ENCODE measurements around the gene CHST11.

The CHST11 gene

DNA sequence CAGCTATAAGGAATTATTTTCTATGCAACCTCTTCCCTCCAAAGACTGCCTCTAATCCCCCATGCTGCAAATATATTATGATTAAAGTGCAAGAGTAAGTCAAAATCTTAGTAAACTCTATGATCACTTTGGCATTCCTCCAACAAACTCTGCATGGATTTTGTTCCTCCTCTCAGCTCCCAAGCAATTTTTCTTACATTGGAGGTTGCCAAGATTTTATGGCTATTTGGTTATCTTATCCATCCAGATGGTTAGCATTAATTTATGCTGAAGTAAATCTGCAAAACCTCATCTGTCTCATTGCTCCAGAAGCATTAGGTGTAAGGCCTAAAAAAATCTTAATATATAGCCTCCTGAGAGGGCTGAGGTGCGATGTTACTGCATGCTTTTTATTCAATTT is 228.1 kb downstream of the CHST11 start:
- Histone ChIP-seq H3K9ac (ENCODE audit: low read length) (no peak overlapping the region), H3K36me3 (ENCODE audit: control insufficient read depth, insufficient read depth, low read length) (no peaks in the 10 kb centered on the region), H3K27me3 (ENCODE audit: control insufficient read depth, insufficient read depth, low read length) (no peaks in the 10 kb centered on the region), H3K4me3 (ENCODE audit: low read length) (no peak overlapping the region), H3K4me1 (ENCODE audit: control insufficient read depth, insufficient read depth, low read length) (no peaks in the 10 kb centered on the region), H3K9me3 (ENCODE audit: control insufficient read depth, low read length) (no peaks in the 10 kb centered on the region)

DNA sequence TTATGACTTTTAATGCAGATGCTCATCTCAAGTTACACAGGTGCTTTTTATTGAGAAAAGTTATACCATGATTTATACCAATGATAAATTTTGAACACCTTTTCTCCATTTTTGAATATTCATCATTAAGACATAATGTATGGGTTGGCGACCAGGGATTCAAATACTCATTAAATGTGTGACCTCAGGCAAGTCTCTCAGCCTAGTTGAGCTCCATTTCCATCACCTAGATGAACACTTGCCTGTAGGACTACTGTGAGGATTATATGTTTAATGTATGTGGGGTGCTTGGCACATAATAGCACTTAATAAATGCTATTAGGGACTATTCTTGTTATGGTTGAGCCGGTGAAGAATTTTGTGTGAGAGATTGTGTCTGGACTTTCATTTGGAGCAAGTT is 228.6 kb downstream of the CHST11 start:
- H3K36me3 ChIP-seq (ENCODE audit: control insufficient read depth, insufficient read depth, low read length), result no peaks in the 10 kb centered on the region
- H3K27me3 ChIP-seq (ENCODE audit: control insufficient read depth, insufficient read depth, low read length), result no peaks in the 10 kb centered on the region
- H3K4me3 ChIP-seq (ENCODE audit: low read length), result no peak overlapping the region

DNA sequence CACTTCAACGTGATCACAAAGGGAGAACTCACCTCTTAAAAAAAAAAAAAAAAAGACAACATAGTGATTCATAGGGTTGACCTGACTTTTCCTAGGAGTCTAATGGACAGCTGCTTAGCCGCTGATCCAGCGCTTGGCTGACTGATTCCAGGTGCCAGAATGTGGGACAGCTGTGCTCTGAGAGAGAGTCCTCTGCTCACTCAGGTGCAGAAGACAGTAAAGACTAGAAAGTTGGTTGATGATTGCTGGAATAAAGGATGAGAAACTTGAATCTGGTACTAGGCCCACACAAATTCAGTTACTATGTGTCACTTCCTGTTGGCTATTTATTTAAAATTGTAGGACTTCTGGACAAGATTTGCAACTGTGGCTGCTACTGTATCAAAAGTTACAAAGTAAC is 229.4 kb downstream of the CHST11 start:
- Histone ChIP-seq H3K36me3 (ENCODE audit: control insufficient read depth, insufficient read depth, low read length) (no peaks in the 10 kb centered on the region), H3K4me3 (ENCODE audit: low read length) (no peak overlapping the region), H3K4me1 (ENCODE audit: control insufficient read depth, insufficient read depth, low read length) (no peaks in the 10 kb centered on the region), H3K27me3 (ENCODE audit: control insufficient read depth, insufficient read depth, low read length) (no peaks in the 10 kb centered on the region), H3K9me3 (ENCODE audit: control insufficient read depth, low read length) (no peaks in the 10 kb centered on the region), H3K9ac (ENCODE audit: low read length) (no peak overlapping the region)

More for the DNA sequence above, 228.6 kb downstream of the CHST11 start:
- H3K9ac ChIP-seq (ENCODE audit: low read length), result no peak overlapping the region
- no peaks in the 10 kb centered on the region for H3K9me3 ChIP-seq (ENCODE audit: control insufficient read depth, low read length)
- H3K4me1 ChIP-seq (ENCODE audit: control insufficient read depth, insufficient read depth, low read length), result no peaks in the 10 kb centered on the region

DNA sequence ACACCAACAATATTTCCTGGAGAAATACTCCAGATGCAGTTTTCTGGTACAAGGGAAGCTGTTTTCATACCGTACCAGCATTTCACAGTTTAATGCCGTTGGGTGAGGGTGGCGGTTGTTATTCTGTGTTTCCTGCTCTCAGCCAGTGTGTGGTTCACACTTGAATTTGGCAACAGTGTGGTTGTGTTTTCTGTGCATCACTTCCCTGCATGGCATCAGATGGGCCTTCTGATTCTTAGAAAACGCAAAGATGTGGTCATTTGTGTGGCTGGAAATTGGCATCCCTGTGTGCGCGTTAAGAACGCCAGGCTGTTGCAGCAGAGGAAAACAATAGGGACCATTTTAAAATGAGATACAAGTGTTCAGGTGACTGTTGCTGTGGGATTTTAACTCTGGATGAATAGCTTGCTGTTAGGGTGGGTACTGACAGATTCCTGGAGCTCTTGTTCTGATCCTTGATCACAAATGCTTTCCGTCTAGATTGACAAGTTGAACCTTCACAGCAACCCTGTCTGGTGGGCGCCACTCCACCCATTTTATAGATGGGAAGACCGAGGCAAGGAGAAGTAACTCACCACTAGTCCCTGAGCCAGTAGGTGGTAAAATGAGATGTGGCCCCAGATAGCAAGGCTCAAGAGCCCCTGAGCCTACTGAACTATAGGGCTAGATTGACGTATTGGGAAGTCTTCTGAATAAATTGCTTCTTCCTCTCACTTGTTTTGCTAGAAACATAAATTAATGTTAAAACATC is 231.2 kb downstream of the CHST11 start:
- Histone ChIP-seq H3K4me1 (ENCODE audit: control insufficient read depth, insufficient read depth, low read length) (no peaks in the 10 kb centered on the region), H3K4me3 (ENCODE audit: low read length) (no peak overlapping the region), H3K9ac (ENCODE audit: low read length) (no peak overlapping the region), H3K9me3 (ENCODE audit: control insufficient read depth, low read length) (no peaks in the 10 kb centered on the region), H3K36me3 (ENCODE audit: control insufficient read depth, insufficient read depth, low read length) (no peaks in the 10 kb centered on the region), H3K27me3 (ENCODE audit: control insufficient read depth, insufficient read depth, low read length) (peaks cover 6% of the 10 kb centered on the region)

DNA sequence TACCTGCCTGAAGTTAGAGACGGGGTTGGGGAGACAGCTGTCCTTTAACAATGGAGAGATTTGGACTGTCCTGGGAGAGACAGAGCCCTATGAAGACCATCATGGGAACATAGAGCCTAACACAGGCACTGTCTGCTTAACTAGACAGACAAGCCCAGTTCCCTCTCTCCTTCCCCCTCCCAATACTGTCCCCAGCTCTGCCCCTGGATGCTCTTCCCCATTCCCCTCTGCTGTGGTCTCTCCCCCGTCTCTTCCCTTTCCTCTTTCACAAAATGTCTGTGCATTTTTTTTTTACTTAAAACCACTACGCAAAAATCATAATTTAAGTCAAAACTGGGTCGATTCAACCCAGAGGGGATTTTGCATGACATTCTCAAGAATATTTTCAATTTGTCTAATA is 232.9 kb downstream of the CHST11 start:
- no peak overlapping the region for H3K9ac ChIP-seq (ENCODE audit: low read length)
- no peaks in the 10 kb centered on the region for H3K36me3 ChIP-seq (ENCODE audit: control insufficient read depth, insufficient read depth, low read length)
- H3K9me3 ChIP-seq (ENCODE audit: control insufficient read depth, low read length), result no peaks in the 10 kb centered on the region
- no peaks in the 10 kb centered on the region for H3K4me1 ChIP-seq (ENCODE audit: control insufficient read depth, insufficient read depth, low read length)
- H3K4me3 ChIP-seq (ENCODE audit: low read length), result no peak overlapping the region
- H3K27me3 ChIP-seq (ENCODE audit: control insufficient read depth, insufficient read depth, low read length), result peaks cover 6% of the 10 kb centered on the region

DNA sequence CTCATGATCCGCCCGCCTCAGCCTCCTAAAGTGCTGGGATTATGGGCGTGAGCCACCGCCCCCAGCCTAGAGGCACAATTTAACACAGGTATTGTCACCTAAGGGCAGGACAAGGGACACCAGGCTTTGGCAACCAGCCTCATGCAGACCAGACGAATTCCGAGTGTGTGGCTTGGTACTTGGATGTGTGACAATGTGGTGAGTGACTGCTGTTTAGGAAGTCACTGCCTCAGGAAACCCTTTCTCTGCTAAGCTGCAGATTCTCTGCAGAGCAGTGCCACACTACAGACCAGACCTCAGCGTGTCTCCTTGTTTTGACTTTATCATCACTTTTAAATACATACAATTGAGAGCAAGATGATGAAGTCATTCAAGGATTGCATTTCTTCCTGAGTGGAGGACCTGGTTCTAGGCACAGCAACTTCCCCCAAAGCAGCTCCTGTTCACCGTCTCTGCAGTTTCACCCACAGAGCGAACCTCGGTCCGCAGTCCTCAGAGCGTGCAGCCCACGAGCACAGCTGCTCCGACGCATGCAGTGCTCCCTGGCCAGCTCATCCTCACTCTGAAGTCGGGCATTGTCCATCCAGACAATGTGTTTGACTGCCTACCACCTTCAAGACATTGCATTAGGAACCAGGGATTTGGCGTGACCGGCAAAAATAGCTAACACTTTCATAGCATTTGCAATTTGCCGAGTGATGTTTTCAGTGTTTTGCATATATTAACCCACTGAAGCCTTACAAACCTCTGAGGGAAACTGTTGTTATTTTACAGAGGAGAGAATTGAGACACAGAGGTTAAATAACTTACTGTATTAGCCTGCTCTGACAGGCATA is 235.2 kb downstream of the CHST11 start:
- no peak overlapping the region for H3K4me3 ChIP-seq (ENCODE audit: low read length)
- no peak overlapping the region for H3K9ac ChIP-seq (ENCODE audit: low read length)
- H3K4me1 ChIP-seq (ENCODE audit: control insufficient read depth, insufficient read depth, low read length), result no peaks in the 10 kb centered on the region

DNA sequence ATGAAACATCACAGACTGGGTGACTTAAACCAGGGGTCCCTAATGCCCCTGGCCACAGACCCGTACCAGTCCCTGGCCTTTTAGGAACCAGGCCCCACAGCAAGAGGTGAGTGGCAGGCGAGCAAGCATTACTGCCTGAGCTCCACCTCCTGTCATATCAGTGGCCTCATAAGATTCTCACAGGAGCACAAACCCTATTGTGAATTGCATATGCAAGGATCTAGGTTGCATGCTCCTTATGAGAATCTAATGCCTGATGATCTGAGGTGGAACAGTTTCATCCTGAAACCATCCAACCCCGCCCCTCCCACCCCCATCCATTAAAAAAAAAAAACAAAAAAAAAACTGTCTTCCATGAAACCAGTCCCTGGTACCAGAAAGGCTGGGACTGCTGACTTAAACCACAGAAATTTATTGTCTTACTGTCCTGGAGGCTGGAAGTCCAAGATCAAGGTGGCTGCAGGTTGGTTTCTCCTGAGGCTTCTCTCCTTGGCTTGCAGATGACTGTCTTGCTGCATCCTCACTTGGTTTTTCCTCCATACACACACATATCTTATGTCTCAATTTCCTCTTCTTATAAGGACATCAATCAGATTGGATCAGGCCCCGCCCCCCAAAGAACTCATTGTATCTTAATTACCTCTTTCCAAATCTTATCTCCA is 235.9 kb downstream of the CHST11 start:
- Histone ChIP-seq H3K4me3 (ENCODE audit: low read length) (no peak overlapping the region), H3K4me1 (ENCODE audit: control insufficient read depth, insufficient read depth, low read length) (no peaks in the 10 kb centered on the region), H3K27me3 (ENCODE audit: control insufficient read depth, insufficient read depth, low read length) (peaks cover 27% of the 10 kb centered on the region), H3K9ac (ENCODE audit: low read length) (no peak overlapping the region), H3K36me3 (ENCODE audit: control insufficient read depth, insufficient read depth, low read length) (no peaks in the 10 kb centered on the region), H3K9me3 (ENCODE audit: control insufficient read depth, low read length) (no peaks in the 10 kb centered on the region)

More for the DNA sequence above, 235.2 kb downstream of the CHST11 start:
- no peaks in the 10 kb centered on the region for H3K36me3 ChIP-seq (ENCODE audit: control insufficient read depth, insufficient read depth, low read length)
- no peaks in the 10 kb centered on the region for H3K9me3 ChIP-seq (ENCODE audit: control insufficient read depth, low read length)
- H3K27me3 ChIP-seq (ENCODE audit: control insufficient read depth, insufficient read depth, low read length), result peaks cover 19% of the 10 kb centered on the region

DNA sequence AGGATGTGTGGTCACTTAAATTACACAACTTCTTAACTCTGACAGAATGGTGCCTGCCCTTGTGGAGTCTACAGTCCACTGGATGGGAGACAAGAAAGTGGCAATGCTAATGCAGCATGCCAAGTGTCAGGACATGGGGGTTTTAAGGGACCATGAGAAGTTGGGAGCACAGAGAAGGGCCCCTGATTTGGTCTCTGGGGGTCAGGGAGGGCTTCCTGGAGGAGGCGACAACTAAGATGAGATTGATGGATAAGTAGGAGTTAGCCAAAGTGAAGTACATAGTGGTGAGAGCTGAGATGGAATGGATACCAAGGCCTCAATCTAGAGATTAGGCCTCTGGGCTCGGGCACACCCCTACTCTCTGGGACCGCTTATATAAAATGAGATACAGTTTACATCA is 236.7 kb downstream of the CHST11 start:
- Histone ChIP-seq H3K4me1 (ENCODE audit: control insufficient read depth, insufficient read depth, low read length) (no peaks in the 10 kb centered on the region), H3K9me3 (ENCODE audit: control insufficient read depth, low read length) (no peaks in the 10 kb centered on the region), H3K27me3 (ENCODE audit: control insufficient read depth, insufficient read depth, low read length) (peaks cover 33% of the 10 kb centered on the region), H3K4me3 (ENCODE audit: low read length) (no peak overlapping the region), H3K36me3 (ENCODE audit: control insufficient read depth, insufficient read depth, low read length) (no peaks in the 10 kb centered on the region), H3K9ac (ENCODE audit: low read length) (no peak overlapping the region)

DNA sequence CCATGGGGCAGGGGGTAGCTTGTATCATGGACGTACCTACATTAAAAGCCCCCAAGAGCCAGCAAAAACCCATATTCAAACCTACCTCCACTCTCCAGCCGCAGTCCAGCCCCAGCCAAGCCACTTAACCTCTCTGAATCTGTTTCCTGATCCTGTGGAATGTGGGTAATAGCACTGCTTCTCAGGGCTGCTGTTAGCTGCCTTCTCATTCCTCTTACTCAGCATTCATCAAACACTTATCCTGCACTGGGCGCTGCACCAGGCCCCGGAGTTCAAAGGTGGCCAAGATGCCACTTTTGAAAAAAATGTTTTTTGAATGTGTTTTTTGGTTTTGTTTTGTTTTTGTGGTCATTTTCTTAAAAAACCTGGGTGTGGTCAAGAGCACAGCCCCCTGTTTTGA is 237.4 kb downstream of the CHST11 start:
- Histone ChIP-seq H3K27me3 (ENCODE audit: control insufficient read depth, insufficient read depth, low read length) (peaks cover 33% of the 10 kb centered on the region), H3K9me3 (ENCODE audit: control insufficient read depth, low read length) (no peaks in the 10 kb centered on the region), H3K36me3 (ENCODE audit: control insufficient read depth, insufficient read depth, low read length) (no peaks in the 10 kb centered on the region), H3K4me3 (ENCODE audit: low read length) (no peak overlapping the region), H3K9ac (ENCODE audit: low read length) (no peak overlapping the region), H3K4me1 (ENCODE audit: control insufficient read depth, insufficient read depth, low read length) (no peaks in the 10 kb centered on the region)

DNA sequence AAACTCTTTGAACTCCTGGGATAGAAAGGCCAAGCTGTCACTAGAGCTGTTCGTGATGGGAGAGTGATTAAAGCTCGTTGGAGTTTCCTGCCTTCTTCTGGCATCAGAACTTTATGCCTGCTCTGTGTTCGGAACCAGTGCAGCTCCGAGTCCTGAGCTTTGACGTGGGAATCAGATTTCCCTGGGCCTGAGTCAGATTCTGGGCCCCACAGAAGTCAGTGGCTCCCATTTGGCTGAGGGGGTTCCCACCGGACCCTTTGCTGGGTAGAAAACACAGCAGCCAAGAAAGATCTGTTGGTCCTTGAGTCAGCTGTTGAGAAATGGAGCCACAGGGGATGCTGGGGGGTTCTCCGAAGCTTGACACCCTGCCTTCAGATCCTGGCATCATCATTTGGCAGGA is 238.0 kb downstream of the CHST11 start:
- no peaks in the 10 kb centered on the region for H3K4me1 ChIP-seq (ENCODE audit: control insufficient read depth, insufficient read depth, low read length)

DNA sequence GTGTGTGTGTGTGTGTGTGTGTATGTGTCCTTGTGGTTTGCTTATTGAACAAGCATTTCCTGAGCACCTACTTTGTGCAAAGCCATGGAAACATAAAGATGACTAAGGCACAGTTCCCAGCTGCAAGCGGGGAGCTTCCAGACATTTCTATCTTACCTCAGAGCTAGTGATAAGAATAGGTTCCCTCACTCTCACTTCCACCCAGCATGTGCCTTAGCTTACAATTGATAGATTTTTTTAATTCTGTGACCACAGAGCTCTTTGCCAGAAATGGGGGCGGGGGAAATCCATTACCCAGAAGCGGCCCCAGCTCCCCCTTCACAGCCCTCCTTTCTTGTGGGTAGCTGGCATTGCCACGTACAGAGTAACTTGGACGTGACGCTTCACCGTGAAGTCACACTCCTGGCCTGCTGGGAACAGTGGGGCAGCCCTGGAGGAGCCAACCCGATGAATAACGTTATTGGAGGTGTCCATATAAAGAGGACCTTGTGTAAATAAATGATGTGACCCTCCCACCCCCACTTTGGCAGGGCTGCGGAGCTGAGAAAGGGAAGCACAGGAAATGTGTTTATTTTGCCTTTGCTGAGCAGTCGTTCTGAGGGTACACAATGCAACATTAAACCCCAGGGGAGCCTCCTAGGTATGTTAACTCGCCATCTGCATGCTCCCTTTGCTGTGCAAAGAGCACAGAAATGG is 238.9 kb downstream of the CHST11 start:
- Histone ChIP-seq H3K36me3 (ENCODE audit: control insufficient read depth, insufficient read depth, low read length) (no peaks in the 10 kb centered on the region), H3K4me1 (ENCODE audit: control insufficient read depth, insufficient read depth, low read length) (no peaks in the 10 kb centered on the region), H3K9ac (ENCODE audit: low read length) (no peak overlapping the region), H3K4me3 (ENCODE audit: low read length) (no peak overlapping the region), H3K9me3 (ENCODE audit: control insufficient read depth, low read length) (no peaks in the 10 kb centered on the region), H3K27me3 (ENCODE audit: control insufficient read depth, insufficient read depth, low read length) (peaks cover 33% of the 10 kb centered on the region)

More for the DNA sequence above, 238.0 kb downstream of the CHST11 start:
- H3K9me3 ChIP-seq (ENCODE audit: control insufficient read depth, low read length), result no peaks in the 10 kb centered on the region
- no peaks in the 10 kb centered on the region for H3K36me3 ChIP-seq (ENCODE audit: control insufficient read depth, insufficient read depth, low read length)
- H3K9ac ChIP-seq (ENCODE audit: low read length), result no peak overlapping the region
- no peak overlapping the region for H3K4me3 ChIP-seq (ENCODE audit: low read length)
- H3K27me3 ChIP-seq (ENCODE audit: control insufficient read depth, insufficient read depth, low read length), result peaks cover 33% of the 10 kb centered on the region
